HG03045 (cell line): Measurements from ENCODE around the gene ICAM2.

ENCODE experiments used
- ATAC-seq: cut with Tn5 transposase; IDR thresholded peaks from one replicate; pipeline ENCODE4 v1.9.1; 2021; ENCODE audit warnings: mild to moderate bottlenecking, moderate library complexity; ENCODE audit not compliant: unreplicated experiment

ICAM2 gene

DNA sequence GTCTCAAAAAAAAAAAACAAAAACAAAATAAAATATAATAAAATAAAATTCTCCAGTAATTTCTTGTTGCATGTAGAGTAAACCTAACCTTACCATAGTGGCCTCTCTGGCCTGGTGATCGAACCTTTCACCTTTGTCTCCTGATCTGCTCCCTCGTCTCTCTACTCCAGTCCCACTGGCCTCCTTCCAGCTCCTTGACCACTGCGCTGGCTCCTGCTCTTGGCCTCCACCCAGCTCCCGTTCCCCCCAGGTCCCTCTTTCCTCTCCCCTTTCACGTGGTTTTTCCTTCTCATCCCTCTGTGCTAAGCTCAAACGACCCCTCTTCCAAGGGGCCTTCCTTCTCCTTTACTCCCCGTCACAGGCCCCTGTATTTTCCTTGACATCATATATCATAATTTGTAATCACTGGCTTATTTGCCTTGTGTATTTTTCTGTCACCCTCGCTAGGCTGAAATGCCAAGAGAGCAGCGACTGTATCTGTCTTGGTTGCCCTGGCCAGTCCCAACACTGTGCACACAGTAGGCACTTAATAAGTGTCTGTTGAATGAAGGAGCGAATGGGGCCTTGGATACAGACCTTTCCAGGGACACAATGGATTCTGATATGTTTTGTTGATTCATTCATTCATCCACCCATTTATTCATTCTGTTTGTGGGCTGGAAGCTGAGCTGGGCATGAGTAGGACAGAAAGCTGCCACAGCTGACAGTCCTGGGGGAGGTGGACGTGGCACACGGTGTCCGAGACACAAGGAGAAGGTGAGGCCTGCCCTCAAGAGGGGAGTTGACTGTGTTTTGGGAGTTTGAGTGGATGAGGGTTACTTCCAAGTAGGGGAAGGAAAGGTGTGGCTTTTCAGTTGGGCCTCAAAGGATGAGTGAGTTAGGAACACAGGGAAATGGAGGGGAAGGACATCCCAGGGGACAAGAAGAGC, 41.9 kb downstream of the ICAM2 start:
- ATAC-seq, result no peak

DNA sequence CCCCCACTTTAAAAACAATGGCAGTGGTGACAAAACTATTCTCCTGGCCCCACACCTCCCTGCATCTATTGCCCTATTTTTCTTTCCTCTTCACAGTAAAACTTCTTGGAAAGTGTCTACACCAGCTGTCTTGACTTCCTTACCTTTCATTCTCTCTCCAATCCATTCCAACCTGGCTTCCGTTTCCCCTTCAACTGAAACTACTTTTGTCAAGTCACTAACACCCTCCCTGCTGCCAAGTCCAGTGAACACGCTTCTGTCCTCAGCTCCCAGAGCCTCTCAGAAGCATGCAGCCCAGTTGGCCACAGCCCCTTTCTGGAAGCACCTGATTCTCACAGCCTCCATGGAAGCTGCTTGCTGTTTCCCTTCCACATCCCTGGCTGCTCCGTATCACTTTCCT, 43.7 kb downstream of the ICAM2 start:
- ATAC-seq, result no peak

DNA sequence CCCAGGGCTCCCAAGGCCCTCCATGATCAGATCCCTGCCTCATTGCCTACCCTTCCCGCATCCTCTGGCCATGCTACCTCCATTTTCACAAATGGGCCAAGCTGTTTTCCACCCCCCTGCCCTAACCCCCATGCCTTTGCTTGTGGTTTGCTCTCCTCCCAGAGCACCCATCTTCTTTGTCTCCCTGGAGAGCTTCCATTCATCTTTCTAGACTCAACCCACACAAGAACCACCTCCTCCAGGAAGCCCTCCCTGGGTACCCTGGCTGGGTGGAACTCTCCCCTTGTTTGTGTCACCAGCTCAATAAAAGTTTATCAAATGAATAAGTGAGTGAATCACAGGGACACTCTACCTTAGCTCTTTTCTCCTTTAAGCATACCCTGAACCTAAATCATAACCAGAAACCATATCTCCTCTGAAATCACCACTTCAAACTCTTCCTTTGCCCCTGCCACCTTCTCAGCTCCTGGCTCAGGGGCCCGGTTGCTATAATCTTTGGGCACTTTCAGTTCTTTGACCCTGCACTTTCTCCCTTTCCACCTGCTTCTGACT, 44.8 kb downstream of the ICAM2 start:
- ATAC-seq, result no peak

DNA sequence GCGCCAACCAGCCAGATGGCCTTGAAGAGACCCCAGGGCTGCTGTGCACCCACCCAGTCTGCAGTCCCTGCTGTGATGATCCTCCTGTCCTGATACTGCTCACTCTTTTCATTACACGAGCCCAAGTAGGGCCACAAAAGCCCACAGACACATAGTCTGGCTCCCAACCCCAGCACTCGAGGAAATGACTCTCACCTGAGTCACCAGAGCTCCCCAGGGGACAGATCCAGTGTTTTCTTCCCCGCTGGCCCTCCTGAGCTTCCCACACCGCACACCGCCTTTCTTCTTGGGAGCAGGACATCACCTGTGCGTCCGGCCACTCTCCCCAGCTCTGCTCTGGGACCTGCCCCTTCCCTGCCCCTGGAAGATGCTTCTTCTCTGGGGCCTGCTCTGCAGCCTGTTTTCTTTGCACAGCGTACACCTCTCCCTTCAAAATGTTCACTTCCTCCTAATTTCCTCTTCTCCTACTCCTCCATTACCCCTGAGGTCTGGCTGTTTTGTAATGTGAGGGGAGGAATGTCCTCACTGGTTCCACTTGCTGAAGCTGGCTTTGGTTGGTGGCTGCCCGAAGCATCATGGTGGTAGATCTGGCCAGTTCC, 45.7 kb downstream of the ICAM2 start:
- ATAC-seq, result no peak

DNA sequence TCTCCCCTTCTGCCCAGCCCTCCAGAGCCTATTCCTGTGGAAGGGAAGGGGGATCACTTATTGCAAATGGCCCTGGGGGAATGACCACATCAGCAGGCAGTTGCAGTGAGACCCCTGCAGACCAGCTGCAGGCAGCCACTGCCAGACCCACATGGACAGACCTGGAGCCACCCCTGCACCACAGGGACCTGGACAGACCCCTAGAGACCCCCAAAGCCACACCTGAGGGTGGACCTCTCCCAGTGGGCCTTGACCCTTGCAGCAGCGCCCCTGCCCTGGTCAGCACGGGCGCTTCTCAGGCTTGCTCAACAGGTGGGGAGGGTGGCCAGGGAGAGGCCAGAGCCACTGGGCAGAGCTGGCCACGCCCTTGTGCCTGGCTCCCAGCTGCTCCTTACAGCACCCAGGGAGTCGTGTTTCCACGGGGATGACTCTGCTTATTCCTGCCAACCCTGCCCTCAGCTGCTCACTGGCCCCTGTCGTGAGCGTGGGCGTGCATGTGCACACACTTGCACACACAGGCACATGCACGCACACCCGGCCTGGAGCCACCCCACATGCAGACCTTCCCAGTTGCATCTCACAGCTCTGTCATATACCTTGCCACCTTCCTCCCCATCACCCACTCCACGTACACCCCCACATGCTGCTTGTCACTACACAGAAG, 46.4 kb downstream of the ICAM2 start:
- no peak for ATAC-seq

DNA sequence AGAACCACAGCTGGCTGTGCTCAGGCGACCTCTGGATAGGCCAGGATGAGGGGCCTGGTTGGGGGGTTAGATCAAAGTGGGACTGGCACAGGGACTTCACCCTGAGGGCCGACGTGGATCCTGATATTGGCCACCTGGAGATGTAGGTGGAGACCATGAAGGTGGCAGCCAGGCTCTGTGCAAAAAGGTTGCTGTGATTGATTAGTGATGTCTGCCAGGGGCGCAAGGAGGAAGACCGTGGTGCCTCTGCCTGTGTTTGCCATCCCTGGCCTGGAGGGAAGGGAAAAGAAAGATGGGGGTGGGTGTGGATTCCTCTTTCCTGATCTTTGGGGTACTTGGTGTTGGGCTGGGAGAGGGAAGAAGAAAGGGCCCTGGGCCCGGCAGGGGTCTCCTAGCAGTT, 47.2 kb downstream of the ICAM2 start:
- no peak for ATAC-seq

DNA sequence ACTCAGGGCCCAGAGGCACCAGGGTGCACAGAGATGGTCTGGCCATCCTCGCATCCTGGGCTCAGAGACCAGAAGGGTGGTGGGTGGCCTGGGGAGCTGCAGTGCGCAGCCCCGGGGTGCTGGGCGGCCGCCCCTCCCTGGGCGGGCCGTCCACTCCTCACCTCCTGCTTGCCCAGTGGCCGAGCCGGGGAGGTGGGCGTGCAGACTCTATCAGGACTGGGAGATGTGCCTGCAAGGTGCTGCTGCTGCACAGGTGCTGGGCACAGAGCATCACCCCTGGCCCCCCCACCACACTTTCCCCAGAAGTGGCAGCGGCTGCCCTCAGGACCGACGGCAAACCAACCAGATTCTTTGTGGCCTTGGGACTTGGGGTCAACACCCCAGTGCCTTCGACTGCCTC, 47.6 kb downstream of the ICAM2 start, which contains the start of gene SCN4A:
SCN4A (minus strand) TSS at position 123 of the 400 bp plus-strand sequence; CDS start at position 46, 77 bp downstream.
- ATAC-seq, result no peak

DNA sequence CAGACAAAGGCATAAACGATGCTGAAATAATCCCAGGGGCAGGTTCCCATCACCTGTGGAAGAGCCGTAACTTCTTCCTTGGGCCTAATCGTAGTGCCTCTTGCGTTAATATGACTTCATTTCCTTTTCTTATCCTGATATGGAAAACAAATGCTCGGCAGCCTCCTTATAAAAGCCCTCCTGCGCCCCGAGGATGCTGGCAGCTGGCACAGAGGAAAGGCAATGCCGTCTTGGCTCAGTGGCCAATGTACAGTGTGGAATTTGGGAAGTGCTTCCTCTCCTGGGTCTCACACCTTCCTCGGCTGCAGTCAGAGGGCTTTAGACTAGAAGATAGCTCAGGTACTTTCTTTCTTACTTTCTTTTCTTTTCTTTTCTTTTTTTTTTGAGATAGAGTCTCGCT, 51.2 kb downstream of the ICAM2 start:
- no peak for ATAC-seq

DNA sequence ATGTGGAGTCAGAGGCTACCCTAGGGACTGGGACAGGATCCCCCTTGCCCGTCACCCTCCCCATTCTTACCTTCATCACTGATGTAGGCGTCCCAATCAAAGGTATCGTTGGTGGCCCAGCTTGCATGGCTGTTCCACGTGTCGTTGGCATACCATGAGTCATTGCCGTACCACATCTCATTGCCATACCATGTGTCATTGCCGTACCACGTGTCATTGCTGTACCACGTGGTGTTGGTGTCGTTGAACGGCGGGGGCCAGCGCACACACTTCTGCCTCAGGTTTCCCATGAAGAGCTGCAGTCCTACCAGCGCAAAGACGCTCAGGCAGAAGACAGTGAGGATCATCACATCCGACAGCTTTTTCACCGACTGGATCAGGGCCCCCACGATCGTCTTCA, 52.5 kb downstream of the ICAM2 start:
- ATAC-seq, result no peak

DNA sequence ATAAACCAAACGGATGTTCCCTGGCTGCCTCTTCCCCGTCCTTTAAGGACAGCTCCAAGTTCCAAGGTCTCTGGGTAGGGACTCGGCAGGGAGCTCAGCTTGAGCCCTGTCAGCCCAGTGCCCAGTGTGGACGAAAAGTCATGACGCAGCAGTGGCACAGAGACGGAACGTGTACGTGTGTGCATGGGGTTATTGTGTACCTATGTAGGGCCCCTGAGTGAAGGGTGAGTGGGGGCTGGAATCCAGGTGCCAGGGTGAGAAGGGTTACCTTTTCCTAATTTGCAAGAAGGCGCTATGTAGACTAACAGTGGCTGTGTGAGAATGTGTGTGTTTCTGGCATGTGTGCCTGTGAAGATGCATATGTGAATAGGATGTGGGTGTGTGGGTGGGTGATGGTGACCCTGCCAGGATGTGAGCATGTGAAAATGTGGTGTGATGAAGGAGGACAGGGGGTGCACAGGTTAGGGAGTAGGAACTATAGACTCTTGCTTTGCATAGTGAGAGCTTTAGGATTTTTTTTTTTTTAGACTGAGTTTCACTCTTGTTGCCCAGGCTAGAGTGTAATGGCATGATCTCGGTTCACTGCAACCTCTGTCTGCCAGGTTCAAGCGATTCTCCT, 53.7 kb downstream of the ICAM2 start:
- ATAC-seq, result no peak

DNA sequence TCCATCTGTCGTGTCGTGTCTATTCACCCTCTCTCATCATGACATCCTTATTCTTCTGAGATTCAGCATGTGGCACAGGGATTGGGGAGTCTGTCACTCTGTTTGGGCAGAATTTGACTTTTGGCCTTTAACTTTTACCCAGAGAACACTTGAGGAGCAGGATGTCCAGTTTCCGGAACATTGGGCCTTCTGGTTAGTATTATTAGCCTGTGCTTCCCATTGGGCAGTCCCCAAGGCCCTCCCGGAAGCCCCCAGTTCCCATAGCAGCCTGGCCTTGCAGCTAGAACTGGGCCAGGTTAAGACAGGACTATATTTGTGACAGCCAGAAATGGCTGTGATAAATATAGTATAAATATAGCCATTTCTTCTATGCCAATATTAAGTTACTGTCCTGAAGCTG, 57.3 kb downstream of the ICAM2 start:
- ATAC-seq, result no peak

DNA sequence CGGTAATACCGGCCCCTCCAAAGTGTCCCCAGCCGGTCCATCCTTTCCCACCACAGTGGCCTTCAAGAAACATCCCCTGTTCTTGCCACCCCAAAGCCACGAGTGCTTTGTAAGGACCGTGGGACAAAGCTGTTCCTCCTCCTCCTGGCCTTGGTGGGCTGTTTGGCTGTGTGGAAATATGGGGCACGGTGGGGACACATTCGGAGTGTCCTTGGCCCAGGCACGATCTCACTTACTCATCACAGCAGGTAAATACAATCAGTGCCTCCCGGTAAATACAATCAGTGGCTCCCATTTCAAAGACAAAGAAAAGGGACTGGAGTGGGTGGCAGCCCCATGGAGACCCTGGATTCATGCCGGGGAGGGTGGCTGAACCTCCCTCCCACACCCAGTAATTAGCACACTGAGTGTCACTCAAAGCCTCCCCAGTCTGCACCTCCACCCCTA, 58.1 kb downstream of the ICAM2 start:
- no peak for ATAC-seq

DNA sequence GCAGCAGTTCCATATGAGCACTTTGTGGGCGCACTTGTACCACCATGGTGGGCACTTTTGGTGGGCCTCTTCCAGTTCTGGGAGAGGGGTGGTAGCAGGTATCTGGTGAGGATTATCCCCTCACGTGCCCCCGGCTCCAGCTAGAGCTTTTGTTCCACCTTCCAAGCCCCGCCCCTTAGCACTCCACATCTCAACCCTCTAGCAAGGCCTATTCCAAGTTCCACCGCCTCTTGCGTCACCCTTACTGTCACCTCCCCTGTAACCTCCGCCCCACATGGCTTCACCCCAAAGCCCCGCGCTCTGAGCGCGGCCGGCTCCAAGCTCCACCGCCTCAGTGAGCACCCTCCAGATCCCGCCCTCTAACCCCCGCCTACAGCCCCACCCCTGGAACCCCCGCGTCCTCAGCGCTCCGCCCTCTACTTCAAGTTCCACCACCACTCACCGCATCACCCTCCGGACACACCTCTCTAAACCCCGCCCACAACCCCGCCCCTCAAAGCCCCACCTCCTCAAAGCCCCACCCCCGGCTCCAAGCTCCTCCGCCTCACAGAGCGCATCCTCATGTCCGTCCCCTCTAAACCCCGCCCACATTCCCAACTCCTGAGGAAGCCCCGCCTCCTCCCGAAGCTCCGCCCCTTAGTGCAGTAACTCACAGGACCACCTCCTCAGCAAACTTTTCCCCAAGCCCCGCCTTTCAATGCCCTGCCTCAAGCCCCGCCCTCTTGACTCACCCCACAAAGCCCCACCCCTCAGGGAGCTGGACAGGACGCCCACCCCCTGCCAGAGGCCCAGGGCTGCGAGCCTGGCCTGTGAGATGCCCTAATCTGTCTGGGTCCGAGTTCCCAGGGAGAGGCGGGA, 58.8 kb downstream of the ICAM2 start:
- no peak for ATAC-seq

DNA sequence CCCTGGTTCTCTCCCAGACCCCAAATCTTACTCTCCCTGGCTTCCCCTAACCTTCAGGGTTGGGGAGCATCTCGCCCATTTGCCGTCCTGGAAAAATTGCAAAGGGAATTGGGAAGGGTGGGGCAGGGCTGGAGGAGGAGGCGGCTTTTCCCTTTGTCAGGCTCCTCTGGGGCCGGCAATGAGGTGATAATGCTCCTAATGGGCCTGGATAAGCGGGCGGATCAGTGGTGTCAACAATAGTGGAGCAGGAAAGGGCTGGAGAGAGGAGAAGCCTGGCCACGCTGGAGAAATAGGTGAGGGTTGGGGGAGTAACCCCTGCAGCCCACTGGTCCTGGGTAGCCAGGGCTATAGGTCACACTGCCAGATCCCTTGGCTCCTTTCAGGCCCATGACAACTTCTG, 60.0 kb downstream of the ICAM2 start:
- ATAC-seq, result no peak

DNA sequence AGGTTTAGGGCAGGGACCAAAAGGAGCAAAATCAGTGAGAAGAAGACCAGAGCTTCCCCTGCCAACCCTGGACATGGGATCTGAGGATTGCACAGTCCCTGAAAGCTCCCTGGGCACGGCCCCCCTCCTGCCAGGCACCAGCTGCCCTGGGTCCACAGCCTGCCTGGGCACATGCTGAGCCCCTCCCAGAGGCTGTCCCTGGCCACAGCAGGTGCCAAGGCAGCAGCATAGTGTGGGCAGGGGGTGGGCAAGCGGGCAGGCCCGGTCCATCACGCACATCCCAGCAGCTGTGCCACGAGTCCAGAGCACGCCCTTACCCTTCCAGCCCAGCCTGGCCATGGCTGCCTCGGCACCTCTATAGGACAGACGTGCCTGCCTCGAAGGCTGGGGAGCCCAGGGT, 60.4 kb downstream of the ICAM2 start:
- no peak for ATAC-seq

DNA sequence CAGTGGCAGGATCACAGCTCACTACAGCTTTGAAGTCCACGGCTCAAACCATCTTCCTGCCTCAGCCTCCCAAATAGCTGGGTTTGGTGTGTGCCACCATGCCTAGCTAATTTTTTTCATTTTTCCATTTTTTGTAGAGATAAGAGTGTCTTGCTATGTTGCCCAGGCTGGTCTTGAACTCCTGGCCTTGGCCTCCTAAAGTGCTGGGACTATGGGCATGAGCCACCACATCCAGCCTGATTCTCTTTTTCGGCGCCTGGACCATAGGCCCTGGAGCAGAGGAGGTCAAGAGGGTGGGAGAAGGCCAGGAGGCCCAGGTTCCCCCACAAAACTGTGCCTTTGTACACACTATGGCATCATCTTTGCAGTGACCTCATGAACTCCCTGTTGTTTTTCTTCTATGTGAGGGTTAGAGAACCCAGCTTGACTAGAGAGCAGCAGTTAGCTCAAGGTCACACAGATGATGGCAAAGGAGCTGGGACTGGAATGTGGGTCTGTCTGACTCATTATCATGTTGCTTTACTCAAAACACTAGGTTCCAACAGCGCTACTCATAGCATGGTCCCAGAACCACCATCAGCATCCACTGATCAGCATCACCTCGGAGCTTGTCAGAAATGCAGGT, 64.0 kb downstream of the ICAM2 start:
- no peak for ATAC-seq

DNA sequence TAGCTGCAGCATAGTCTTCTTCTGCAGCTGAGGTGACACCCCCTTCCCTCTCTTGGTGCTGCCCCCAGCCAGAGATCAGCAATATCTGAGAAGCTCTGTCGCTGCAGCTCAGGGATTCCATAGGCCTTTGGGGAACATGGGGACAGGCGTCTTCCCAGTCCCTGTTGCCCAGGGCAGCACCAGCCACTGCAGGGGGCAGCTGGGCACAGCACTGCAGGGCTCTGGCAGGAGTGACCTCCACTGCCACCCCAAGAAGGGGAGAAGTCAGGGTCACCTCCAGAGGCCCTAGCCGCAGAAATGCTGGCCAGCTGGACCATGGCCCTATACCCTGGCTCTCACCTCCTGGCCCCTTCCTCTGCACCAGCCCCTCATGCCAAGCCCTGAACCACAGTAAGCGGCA, 64.6 kb downstream of the ICAM2 start:
- ATAC-seq, result no peak

DNA sequence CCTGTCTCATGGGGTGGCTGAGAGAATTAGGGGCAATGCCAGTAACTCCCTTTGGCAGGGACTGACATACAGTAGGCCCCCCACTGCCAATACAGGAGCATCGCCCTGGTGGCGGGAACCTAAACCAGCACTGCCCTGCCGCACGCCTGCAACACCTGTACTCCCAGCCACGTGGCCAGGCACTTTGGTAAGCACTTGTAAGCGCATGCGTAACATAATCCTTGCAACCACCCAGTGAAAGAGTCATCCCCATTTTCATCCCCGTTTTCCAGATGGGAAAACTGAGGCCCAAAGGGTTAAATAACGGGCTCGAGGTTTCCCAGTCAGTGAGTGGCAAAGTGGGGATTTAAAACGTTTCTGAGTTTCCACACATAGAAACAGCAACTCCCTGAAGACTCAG, 65.2 kb downstream of the ICAM2 start:
- ATAC-seq, result no peak

DNA sequence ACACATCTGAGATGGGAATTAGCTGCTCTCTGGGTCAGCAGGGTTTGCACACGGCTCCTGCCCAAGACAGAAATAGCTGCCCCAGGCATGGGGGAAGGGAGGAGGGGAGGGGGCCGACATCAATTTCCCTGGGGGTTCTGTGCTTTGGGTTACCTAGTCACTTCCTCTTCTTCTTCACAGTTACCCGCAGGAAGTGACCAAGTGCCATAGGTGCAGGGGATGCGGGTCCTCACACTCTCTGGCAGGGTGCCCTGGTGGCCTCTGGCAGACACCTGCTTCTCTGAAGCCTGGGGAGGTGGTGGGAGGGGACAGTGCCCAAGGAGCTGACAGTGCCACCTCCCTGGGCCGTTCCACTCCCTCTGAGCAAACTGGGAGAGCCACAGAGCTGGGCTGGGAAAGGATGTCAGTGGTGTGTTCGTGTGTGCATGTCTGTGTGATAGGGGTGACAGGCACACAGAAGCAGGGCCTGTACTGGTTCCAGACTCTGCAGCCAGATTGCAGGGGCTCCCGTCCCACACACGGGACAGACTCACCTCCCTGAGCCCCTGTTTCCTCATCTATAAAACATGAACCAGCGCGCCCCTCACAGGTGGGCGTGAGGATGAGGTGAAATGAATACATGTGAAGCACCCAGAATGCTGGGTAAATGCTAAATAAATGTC, 65.9 kb downstream of the ICAM2 start:
- no peak for ATAC-seq
